Activated CD4-positive, alpha-beta T cell treated with anti-CD3 and anti-CD28 coated beads, Interleukin-2, amount 50 U/mL, for 1 hour (primary cell): Measurements from ENCODE around the gene SORCS3.

Experiments
- DNase-seq: peaks from one replicate; pipeline ENCODE4 v3.0.0-alpha.2; 2020

Gene SORCS3

GRCh38 chr10:104867966-104868598 is 227.0 kb downstream of the SORCS3 start:
- DNase-seq, result no peak

GRCh38 chr10:104872691-104873090 is 231.6 kb downstream of the SORCS3 start:
- no peak for DNase-seq

- no peak for DNase-seq
Measured at GRCh38 chr10:104873161-104873560, 232.1 kb downstream of the SORCS3 start.

GRCh38 chr10:104875561-104875960 is 234.5 kb downstream of the SORCS3 start:
- no peak for DNase-seq

- DNase-seq, result no peak
Measured at GRCh38 chr10:104880624-104881398, 239.7 kb downstream of the SORCS3 start.

- DNase-seq, result no peak
Measured at GRCh38 chr10:104881740-104882139, 240.7 kb downstream of the SORCS3 start.

- DNase-seq, result no peak
Measured at GRCh38 chr10:104892879-104893617, 252.0 kb downstream of the SORCS3 start.

- no peak for DNase-seq
Measured at GRCh38 chr10:104893701-104894100, 252.6 kb downstream of the SORCS3 start.

GRCh38 chr10:104894681-104895080 is 253.6 kb downstream of the SORCS3 start:
- DNase-seq, result no peak

GRCh38 chr10:104895541-104895940 is 254.5 kb downstream of the SORCS3 start:
- no peak for DNase-seq

GRCh38 chr10:104895981-104896380 is 254.9 kb downstream of the SORCS3 start:
- DNase-seq, result no peak

GRCh38 chr10:104897696-104898095 is 256.6 kb downstream of the SORCS3 start:
- DNase-seq, result no peak

- DNase-seq, result no peak
Measured at GRCh38 chr10:104899779-104900178, 258.7 kb downstream of the SORCS3 start.

GRCh38 chr10:104903433-104903832 is 262.3 kb downstream of the SORCS3 start:
- no peak for DNase-seq

GRCh38 chr10:104904753-104905323 is 263.7 kb downstream of the SORCS3 start:
- no peak for DNase-seq

- no peak for DNase-seq
Measured at GRCh38 chr10:104906112-104906511, 265.0 kb downstream of the SORCS3 start.

GRCh38 chr10:104907521-104907920 is 266.4 kb downstream of the SORCS3 start:
- DNase-seq, result no peak

GRCh38 chr10:104908581-104908980 is 267.5 kb downstream of the SORCS3 start:
- no peak for DNase-seq

- no peak for DNase-seq
Measured at GRCh38 chr10:104910712-104911111, 269.6 kb downstream of the SORCS3 start.

- DNase-seq, result no peak
Measured at GRCh38 chr10:104913390-104913789, 272.3 kb downstream of the SORCS3 start.

- DNase-seq, result no peak
Measured at GRCh38 chr10:104920476-104920875, 279.4 kb downstream of the SORCS3 start.

- DNase-seq, result no peak
Measured at GRCh38 chr10:104921763-104922162, 280.7 kb downstream of the SORCS3 start.

- DNase-seq, result no peak
Measured at GRCh38 chr10:104922810-104923209, 281.7 kb downstream of the SORCS3 start.

- no peak for DNase-seq
Measured at GRCh38 chr10:104923501-104923900, 282.4 kb downstream of the SORCS3 start.
